GM18520 (cell line): ENCODE results near the gene TULP4.

Source experiments
- ATAC-seq: cut with Tn5 transposase; IDR thresholded peaks from one replicate; pipeline ENCODE4 v1.9.1; 2021; ENCODE audit not compliant: unreplicated experiment

The TULP4 gene

DNA sequence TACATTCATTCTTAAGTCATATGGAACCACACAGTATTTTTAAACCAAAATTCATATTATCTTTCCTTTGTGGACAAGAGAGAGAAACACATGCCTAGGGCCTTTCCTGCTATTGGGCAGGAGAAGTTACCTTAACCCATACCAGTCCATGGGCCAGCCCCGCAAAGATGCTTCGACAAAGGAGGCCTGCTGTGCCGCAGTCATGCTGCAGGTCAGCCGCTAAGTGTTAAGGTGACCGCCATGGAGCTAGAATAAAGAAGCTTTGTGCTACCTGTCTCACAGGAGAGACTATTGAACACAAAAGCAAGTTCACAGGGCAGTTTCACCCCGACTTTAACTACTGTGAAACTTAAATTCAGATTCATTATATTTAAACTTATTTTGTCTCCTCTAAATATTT is 185.4 kb downstream of the TULP4 start:
- ATAC-seq = no peak

DNA sequence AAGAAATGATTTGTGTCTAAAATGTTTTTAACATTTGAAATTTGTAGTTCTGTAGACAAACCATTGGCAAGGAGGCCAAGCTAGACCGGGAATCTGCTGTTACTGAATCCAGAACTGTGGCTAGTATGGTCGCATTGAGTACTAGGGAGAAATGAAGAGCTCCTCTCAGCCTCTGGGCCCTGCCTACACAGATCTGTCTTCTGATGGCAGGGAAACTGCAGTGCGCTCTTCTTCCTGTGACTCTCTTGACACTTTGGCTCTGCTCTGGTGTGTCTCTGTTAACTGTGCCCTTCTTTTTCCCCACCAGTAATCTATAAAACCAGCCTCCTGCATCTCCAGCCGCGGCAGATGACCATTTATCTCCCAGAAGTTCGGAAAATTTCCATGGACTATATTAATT is 186.1 kb downstream of the TULP4 start:
- no peak for ATAC-seq

DNA sequence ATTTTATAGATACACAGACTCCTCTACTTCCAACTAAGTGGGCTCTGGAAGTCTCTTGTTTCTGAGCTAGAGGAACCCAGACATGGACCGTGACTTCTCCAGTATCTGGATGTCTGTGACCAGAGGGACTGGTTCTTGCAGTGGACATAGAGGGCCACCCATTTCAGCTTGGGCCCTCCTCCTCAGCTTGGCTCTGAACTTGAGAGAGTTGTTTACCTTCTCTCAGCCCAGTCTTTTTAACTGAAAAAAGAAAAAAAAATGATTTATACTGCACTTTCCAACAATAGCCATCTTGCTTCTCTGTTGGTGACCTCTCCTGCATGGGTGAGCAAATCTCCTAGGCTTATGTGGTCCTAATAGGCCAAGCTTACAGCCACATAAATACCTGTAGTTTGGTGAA is 187.3 kb downstream of the TULP4 start:
- no peak for ATAC-seq

DNA sequence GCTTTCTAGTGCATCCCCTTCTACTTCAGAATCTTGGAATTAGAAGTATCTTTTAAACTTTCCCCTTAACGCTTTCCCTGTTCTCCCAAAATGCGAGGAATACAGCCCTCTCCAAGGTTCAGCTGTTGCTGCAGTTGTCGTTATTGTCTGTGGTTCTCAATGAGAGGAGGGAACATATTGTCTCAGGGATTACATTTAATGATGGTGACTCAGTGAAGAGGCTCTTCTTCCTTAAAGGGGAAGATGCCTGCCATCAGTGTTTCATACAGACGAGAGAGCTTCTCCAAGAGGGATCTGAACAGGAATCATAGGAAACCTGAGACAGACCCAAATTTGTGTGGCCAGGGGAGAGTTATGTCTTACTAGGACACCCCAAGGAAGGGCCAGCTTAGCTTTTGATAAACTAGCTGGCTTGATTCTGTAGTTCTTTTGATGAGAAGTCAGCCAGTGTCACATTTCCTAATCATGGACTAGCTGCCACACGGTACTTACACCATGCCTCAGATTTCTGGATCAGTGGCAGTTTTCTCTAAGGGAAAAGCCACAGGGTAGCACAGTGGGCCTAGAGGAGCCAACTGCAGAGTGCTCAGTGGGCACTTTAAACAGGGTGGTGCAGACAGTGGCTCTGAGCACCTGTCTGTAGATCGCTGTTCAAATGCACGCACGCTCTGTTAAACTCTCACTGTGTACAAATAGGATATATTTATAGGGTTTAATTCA is 187.9 kb downstream of the TULP4 start:
- no peak for ATAC-seq

DNA sequence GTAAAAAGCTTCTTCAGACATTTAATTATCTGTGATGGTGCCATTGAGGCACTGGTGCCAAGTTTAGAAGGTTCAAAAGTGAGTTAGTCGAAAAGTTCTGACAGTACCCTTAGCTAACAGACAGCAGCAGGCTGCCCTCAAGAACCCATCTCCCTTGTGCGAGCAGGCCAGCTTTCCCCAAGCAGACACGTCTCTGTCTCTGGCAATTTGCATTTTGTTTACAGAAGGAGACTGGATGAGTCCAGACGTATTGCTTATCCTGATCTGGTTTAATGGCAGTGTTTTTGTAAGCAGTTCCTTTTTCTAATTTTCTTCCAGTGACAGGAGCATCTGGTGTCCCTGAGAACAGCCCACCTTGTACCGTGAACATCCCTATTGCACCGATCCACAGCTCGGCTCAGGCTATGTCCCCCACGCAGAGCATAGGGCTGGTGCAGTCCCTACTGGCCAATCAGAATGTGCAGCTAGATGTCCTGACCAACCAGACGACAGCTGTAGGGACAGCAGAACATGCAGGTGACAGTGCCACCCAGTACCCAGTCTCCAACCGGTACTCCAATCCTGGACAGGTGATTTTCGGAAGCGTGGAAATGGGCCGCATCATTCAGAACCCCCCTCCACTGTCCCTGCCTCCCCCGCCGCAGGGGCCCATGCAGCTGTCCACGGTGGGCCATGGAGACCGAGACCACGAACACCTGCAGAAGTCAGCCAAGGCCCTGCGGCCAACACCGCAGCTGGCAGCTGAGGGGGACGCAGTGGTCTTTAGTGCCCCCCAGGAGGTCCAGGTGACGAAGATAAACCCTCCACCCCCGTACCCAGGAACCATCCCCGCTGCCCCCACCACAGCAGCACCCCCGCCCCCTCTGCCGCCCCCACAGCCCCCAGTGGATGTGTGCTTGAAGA is 189.3 kb downstream of the TULP4 start:
- no peak for ATAC-seq

DNA sequence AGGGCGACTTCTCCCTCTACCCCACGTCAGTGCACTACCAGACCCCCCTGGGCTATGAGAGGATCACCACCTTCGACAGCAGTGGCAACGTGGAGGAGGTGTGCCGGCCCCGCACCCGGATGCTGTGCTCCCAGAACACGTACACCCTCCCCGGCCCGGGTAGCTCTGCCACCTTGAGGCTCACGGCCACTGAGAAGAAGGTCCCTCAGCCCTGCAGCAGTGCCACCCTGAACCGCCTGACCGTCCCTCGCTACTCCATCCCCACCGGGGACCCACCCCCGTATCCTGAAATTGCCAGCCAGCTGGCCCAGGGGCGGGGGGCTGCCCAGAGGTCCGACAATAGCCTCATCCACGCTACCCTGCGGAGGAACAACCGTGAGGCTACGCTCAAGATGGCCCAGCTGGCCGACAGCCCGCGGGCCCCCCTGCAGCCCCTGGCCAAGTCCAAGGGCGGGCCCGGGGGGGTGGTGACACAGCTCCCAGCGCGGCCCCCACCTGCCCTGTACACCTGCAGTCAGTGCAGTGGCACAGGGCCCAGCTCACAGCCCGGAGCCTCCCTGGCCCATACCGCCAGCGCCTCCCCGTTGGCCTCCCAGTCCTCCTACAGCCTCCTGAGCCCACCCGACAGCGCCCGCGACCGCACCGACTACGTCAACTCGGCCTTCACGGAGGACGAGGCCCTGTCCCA is 190.1 kb downstream of the TULP4 start:
- no peak for ATAC-seq

DNA sequence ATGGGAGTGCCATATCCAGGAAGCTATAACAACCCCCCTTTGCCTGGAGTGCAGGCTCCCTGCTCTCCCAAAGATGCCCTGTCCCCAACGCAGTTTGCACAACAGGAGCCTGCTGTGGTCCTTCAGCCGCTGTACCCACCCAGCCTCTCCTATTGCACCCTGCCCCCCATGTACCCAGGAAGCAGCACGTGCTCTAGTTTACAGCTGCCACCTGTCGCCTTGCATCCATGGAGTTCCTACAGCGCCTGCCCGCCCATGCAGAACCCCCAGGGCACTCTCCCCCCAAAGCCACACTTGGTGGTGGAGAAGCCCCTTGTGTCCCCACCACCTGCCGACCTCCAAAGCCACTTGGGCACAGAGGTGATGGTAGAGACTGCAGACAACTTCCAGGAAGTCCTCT is 191.0 kb downstream of the TULP4 start:
- no peak for ATAC-seq

DNA sequence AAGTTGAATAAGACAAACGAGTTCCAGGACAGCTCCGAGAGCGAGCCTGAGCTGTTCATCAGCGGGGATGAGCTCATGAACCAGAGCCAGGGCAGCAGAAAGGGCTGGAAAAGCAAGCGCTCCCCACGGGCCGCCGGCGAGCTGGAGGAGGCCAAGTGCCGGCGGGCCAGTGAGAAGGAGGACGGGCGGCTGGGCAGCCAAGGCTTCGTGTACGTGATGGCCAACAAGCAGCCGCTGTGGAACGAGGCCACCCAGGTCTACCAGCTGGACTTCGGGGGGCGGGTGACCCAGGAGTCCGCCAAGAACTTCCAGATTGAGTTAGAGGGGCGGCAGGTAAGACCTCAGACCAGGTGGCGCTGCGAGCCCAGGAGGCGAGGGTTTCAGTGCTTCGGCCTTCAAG is 191.6 kb downstream of the TULP4 start:
- ATAC-seq = no peak

DNA sequence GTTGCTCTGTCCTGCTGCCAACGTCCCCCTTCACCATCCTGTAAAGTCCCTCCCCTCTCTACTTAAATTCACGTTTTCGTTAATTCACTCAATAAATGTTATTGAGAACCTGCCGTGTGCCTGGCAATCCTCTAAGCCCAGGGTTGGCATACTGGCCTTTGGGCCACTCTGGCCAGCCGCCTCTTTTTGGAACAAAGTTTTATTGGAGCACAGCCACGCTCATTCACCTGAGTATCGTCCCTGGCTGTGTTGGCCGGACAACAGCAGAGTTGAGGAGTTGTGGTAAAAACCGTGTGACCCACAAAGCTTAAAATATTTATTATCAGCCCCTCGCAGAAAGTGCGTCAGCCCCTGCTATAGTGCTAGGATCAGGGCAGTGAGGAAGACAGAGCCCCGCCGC is 192.9 kb downstream of the TULP4 start:
- ATAC-seq = no peak

DNA sequence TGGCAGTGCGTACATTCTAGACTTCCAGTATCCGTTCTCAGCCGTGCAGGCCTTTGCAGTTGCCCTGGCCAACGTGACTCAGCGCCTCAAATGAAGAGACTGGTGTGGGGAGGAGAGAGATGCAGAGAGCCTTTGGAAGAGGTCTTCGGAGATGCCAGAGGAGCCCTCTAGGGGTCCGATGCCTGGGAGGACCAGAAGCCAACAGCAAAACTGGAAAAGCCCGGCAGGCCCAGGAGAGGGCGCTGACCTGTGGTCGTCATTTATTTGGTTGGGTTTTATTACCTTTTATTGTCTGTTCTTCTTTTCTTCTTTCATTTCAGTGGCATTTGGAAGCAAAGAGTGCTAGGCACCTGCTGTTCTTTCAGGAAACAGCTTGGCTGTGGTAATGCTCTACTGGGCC is 194.3 kb downstream of the TULP4 start:
- no peak for ATAC-seq

DNA sequence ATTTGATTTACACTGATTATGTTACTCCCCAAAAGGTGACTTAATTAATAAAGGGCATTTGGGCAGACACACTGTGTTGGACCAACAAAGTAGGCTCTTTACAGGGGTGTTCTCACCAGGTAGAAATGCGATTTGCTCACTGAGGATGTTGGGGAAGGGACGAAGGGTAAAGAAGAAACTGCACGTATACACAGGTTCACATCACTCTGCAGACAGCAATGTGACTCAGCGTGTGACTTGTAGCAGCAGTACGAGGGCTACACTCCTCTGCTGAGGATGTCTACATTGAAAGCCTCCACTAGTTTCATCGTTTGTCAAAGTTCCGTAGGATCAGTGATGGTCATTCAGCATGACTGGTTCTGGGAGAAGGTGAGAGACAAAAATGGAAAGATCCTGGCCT is 194.9 kb downstream of the TULP4 start:
- no peak for ATAC-seq

DNA sequence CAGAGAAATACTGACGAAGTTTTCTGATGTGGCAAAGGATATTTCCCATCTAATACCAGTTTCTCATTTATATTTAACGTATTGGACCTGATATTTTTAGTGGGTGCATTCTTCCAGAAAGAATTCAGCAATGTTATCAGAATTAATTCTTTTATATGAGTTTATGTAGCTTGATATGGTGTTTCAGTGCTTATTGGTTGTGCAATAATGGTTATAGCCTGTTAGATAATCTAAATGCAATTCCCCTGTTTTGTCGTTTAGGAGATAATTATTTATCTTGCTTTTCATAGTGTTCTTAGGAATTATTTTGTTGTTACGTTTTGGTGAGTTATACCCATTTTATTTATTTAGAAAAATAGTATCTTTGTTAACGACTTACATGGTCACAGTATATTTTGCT is 196.2 kb downstream of the TULP4 start:
- ATAC-seq = no peak

DNA sequence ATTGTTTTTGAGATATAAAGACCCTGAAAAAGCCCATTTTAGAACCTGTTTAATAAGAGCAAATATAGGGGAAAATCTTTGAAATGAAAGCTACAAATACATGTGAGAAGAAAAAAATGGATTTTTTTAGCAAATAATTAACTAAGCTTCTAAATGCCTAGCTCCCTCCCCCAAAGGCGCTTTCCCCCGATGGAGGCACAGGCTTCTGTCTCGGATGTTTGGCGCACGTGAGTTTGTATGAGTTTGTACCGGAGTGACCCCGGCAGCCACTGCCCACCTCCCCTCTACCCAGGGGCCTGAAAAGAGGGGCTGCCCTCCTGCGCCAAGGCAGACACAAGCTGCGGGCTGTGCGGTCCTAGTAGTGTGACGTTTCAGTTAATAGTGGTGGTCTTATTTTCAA is 197.2 kb downstream of the TULP4 start:
- ATAC-seq = no peak

DNA sequence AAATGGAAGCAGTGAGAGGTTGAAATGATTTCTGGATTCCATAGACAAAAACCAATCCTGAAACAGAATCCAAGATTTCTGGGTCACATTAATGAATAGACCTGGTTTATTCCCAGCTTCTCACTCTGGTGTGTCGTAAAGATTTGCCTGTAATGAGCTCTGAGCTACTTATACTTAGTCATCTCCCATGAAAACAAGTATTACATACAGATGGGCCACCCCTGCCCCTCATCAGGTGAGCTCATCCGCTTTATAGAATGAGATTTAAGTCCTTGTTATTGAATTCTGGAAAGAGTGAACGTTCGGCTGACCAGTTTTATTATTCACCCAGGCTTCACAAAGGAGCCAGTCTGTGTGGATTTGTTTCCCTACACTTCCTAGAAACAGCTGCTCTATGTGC is 200.5 kb downstream of the TULP4 start:
- no peak for ATAC-seq

DNA sequence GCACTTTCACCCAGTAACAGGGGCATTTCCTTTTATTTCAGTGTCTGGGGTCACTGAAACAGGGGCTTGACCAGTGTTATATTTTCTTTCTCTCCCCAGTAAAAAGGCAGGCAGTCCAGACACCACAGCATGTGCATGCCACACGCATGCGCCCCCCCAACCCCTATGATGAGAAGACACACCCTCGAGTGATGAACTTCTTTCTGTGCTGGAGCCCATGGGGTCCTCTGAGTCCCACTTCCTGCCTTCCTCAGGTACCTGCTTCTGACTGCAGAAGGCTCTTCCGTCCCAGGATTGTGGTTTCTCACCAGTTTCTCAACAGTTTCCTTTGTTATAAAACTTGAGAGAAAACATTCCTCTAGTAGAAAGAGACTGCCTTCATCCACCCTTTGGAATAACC is 201.9 kb downstream of the TULP4 start:
- no peak for ATAC-seq

DNA sequence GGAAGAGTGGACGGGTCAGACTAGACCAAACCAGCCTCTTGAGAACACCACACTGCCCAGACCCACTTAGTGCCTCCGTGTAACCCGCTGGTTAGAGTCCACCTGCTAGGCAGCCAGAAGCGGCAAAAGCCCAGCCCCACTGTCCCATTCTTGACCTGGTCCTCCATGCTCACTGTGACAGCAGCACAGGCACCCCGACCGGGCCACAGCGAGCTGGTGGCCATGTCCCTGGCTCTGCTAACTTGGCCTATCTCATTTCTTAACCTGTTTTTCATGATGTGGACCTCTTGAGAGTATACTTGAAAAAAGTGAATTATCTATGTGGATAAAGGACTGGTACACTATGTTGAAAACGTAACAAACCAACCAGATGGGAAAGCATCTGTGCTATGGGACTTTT is 202.7 kb downstream of the TULP4 start:
- no peak for ATAC-seq

DNA sequence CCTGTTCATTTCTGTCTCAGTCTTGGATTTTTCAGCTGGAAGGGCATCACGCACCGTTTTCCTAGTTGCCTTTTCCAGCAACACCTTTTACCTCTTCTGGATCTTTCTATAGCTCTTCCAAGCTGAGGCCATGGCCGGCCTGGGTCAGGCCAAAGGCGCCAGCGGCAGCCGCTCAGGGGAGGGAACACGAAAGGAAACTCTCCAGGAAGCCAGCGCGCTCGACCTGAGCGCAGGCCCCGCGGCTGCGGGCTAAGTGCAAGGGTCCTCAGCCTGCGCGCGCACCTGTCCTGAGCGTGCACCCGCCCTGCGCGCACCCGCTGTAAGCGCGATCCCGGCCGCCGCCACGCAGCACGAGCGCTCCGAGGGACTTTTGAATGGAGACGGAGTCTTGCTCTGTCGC is 203.8 kb downstream of the TULP4 start:
- no peak for ATAC-seq

DNA sequence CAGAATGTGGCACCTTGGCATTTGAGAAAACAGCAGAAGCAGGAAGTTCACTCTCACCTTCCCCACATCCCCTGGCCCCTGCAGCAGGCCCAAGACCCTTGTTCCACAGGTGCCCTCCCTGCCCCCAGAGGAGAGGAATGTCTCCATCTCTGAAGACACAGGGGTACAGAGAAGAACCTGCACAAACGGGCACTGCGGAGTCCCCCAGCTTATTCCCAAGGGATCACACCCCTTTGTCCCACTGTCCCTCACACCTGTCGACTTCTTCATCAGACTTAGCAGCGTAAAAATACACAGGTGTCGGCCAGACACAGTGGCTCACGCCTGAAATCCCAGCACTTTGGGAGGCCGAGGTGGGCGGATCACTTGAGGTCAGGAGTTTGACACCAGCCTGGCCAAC is 204.8 kb downstream of the TULP4 start:
- ATAC-seq = no peak

DNA sequence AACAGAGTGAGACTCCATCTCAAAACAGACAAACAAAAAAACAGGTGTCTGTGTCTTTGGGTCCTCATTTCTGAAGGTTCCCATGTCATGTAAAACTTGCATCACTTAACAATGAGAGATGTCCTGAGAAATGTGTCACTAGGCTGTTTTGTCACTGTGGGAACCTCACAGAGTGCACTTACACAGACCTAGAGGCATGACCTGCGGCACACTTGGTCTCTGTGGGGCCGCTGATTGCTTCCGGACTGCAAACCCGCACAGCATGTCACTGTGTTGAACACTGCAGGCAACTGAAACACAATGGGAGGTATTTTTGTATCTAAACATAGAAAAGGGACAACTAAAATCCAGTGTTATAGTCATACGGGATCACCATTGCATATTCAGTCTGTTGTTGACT is 205.3 kb downstream of the TULP4 start:
- ATAC-seq = no peak

DNA sequence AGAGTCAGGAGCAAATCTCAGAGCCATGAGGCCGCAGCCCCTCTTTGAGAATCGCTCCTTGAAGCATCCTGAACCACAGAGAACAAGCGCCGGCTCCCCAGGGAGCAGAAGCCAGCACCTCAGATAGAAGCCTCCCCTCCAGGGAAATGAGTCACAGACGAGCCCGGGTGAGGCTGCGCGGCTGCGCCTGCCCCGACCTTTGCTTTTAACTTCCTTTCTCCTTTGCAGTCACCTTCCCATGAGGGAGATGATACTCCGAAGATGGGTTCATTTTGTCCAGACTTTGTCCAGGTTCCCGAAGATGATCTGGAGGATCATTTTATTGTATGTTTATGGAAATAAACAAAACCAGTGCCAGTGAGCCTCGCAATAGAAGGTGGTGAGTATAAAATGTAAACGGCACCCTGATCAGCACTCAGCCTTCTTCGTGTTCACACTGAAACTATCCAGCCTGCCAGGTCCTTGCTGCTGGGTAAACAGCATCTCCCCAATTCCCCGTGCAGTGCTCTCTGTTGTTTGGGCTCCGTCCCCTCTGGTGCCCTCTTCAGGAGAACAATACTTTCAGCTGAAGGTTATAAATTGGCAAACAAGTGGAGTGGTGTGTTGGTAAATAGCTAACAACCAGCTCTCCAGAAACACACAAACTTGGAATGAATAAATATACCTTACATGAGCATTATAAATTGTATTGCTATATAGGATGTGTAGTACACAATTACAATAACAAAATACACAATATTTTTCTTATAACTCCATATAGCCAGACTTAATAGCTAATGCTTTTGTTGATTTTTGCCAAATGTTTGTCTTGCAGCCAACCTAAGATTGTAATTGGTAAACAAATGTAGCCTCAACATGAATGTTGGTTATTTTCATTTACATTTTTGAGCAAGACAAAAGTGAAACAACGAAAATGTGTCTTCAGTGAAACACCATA is 206.2 kb downstream of the TULP4 start:
- ATAC-seq = peak; percentile 61

DNA sequence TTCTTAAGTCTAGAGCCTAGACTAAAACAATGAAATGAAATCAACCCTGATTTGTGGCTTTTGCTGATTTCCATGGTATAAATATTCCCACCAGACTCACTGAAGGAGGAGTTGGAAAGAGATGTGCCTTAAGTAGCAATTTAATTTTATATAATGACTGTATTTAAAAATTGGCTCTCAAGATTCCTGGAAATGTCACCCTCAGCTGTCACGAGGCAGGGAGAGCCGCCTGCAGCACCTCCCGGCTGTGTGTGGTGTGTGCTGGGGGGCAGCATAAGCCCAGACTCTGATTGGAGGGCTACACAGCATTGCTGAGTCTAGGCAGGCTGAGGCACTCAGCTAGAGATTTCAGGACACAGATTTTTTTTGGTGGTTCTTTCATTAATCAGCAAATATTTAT is 207.0 kb downstream of the TULP4 start:
- no peak for ATAC-seq
